ENCODE results near the gene DSC2.

GRCh38 chr18:31034541-31034940, 67.7 kb downstream of the DSC2 start:
- TF ChIP-seq, protein P1, sequence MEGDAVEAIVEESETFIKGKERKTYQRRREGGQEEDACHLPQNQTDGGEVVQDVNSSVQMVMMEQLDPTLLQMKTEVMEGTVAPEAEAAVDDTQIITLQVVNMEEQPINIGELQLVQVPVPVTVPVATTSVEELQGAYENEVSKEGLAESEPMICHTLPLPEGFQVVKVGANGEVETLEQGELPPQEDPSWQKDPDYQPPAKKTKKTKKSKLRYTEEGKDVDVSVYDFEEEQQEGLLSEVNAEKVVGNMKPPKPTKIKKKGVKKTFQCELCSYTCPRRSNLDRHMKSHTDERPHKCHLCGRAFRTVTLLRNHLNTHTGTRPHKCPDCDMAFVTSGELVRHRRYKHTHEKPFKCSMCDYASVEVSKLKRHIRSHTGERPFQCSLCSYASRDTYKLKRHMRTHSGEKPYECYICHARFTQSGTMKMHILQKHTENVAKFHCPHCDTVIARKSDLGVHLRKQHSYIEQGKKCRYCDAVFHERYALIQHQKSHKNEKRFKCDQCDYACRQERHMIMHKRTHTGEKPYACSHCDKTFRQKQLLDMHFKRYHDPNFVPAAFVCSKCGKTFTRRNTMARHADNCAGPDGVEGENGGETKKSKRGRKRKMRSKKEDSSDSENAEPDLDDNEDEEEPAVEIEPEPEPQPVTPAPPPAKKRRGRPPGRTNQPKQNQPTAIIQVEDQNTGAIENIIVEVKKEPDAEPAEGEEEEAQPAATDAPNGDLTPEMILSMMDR (IDR thresholded peaks at IDR 0.05), result no peak
- no peak for TF ChIP-seq POLR2A (IDR thresholded peaks at IDR 0.05)
